GM19324 (cell line): Measurements from ENCODE around the gene ONECUT3.
"Not testable (repeated sequence)": the region's sequence is repeated elsewhere in the genome, so short reads cannot be mapped to it uniquely, and the experiment has no call there.

Experiments used
- ATAC-seq: cut with Tn5 transposase; IDR thresholded peaks from one replicate; pipeline ENCODE4 v1.9.1; 2021; ENCODE audit warnings: mild to moderate bottlenecking, moderate library complexity; ENCODE audit not compliant: unreplicated experiment, low FRiP score

Gene ONECUT3

GRCh38 chr19:1754636-1755466 lies 1.5 kb downstream of the ONECUT3 start:
- ATAC-seq = no peak

- ATAC-seq = no peak
Measured at GRCh38 chr19:1755467-1756171, 2.3 kb downstream of the ONECUT3 start.

GRCh38 chr19:1756264-1756663 lies 3.0 kb downstream of the ONECUT3 start:
- no peak for ATAC-seq

GRCh38 chr19:1756705-1757465 lies 3.6 kb downstream of the ONECUT3 start:
- ATAC-seq = no peak

- ATAC-seq = no peak
Measured at GRCh38 chr19:1757468-1758230, 4.3 kb downstream of the ONECUT3 start.

- no peak for ATAC-seq
Measured at GRCh38 chr19:1758231-1758577, 4.9 kb downstream of the ONECUT3 start.

GRCh38 chr19:1758959-1759903 lies 5.9 kb downstream of the ONECUT3 start:
- ATAC-seq = no peak

- ATAC-seq = no peak
Measured at GRCh38 chr19:1760020-1760419, 6.7 kb downstream of the ONECUT3 start.

GRCh38 chr19:1760786-1761527 lies 7.7 kb downstream of the ONECUT3 start:
- ATAC-seq = not testable (repeated sequence)

- no peak for ATAC-seq
Measured at GRCh38 chr19:1761528-1762242, 8.4 kb downstream of the ONECUT3 start.

- no peak for ATAC-seq
Measured at GRCh38 chr19:1762243-1763117, 9.2 kb downstream of the ONECUT3 start.

- no peak for ATAC-seq
Measured at GRCh38 chr19:1763648-1764639, 10.6 kb downstream of the ONECUT3 start.

GRCh38 chr19:1764729-1765128 lies 11.4 kb downstream of the ONECUT3 start:
- no peak for ATAC-seq

- no peak for ATAC-seq
Measured at GRCh38 chr19:1765232-1765903, 12.1 kb downstream of the ONECUT3 start.
